SK-N-SH treated with all-trans-retinoic acid at 6 μM for 48 hours (cell line): ENCODE data around the gene MLXIP.

Experiments
- ATAC-seq: fragments of 200-7000 bp; cut with Tn5 transposase; 3 replicates; pipeline ENCODE4 v1.9.1; 2020; ENCODE audit warnings: mild to moderate bottlenecking, moderate library complexity
- ARNTL ChIP-seq: fragments of 450-650 bp; formaldehyde crosslinking; IDR thresholded peaks from 2 replicates; pipeline ENCODE4 v1.5.0; 2020; ENCODE audit warnings: low read depth, mild to moderate bottlenecking, moderate library complexity, borderline replicate concordance
- BACH2 ChIP-seq: fragments of 250-450 bp; sonication (Bioruptor Pico); IDR thresholded peaks from 2 replicates; pipeline ENCODE4 v1.9.0; 2021; ENCODE audit warnings: mild to moderate bottlenecking, borderline replicate concordance
- CSDC2 ChIP-seq: fragments of 250-450 bp; sonication (Bioruptor Pico); IDR thresholded peaks from 2 replicates; pipeline ENCODE4 v1.5.0; 2020; ENCODE audit warnings: mild to moderate bottlenecking, moderate library complexity
- CSRNP3 ChIP-seq: fragments of 250-450 bp; sonication (Bioruptor Pico); IDR thresholded peaks from 2 replicates; pipeline ENCODE4 v1.5.1; 2021; ENCODE audit warnings: mild to moderate bottlenecking, moderate library complexity
- ESRRG ChIP-seq: fragments of 250-450 bp; sonication (Bioruptor Pico); IDR thresholded peaks from 2 replicates; pipeline ENCODE4 v1.6.1; 2021; ENCODE audit warnings: mild to moderate bottlenecking
- GLIS3 ChIP-seq: fragments of 250-450 bp; sonication (Bioruptor Pico); IDR thresholded peaks from 2 replicates; pipeline ENCODE4 v1.5.0; 2020; ENCODE audit warnings: mild to moderate bottlenecking, moderate library complexity
- ISL1 ChIP-seq: fragments of 250-450 bp; sonication (Bioruptor Pico); IDR thresholded peaks from 2 replicates; pipeline ENCODE4 v2.1.2; 2022; ENCODE audit warnings: mild to moderate bottlenecking, moderate library complexity
- OSR1 ChIP-seq: fragments of 250-450 bp; sonication (Bioruptor Pico); IDR thresholded peaks from 2 replicates; pipeline ENCODE4 v1.8.0; 2022; ENCODE audit warnings: moderate library complexity, mild to moderate bottlenecking, inconsistent platforms
- PPARA ChIP-seq: fragments of 250-450 bp; sonication (Bioruptor Pico); IDR thresholded peaks from 2 replicates; pipeline ENCODE4 v1.5.0; 2020; ENCODE audit warnings: mild to moderate bottlenecking, borderline replicate concordance
- RARB ChIP-seq: fragments of 250-450 bp; sonication (Bioruptor Pico); IDR thresholded peaks from 2 replicates; pipeline ENCODE4 v1.8.0; 2021; ENCODE audit warnings: mild to moderate bottlenecking, moderate library complexity
- SNAI2 ChIP-seq: fragments of 250-450 bp; sonication (Bioruptor Pico); IDR thresholded peaks from 2 replicates; pipeline ENCODE4 v1.5.0; 2020; ENCODE audit warnings: mild to moderate bottlenecking, moderate library complexity
- TCF4 ChIP-seq: fragments of 250-450 bp; sonication (Bioruptor Pico); IDR thresholded peaks from 2 replicates; pipeline ENCODE4 v1.8.0; 2021; ENCODE audit warnings: mild to moderate bottlenecking, moderate library complexity, borderline replicate concordance
- TOX ChIP-seq: fragments of 250-450 bp; sonication (Bioruptor Pico); IDR thresholded peaks from 2 replicates; pipeline ENCODE4 v1.8.0; 2021; ENCODE audit warnings: mild to moderate bottlenecking, moderate library complexity, borderline replicate concordance
- TSHZ2 ChIP-seq: fragments of 250-450 bp; sonication (Bioruptor Pico); IDR thresholded peaks from 2 replicates; pipeline ENCODE4 v1.5.0; 2020; ENCODE audit warnings: mild to moderate bottlenecking, moderate library complexity
- ZC3H10 ChIP-seq: fragments of 250-450 bp; sonication (Bioruptor Pico); IDR thresholded peaks from 2 replicates; pipeline ENCODE4 v1.5.1; 2021; ENCODE audit warnings: mild to moderate bottlenecking, moderate library complexity
- ZFP3 ChIP-seq: fragments of 250-450 bp; sonication (Bioruptor Pico); IDR thresholded peaks from 2 replicates; pipeline ENCODE4 v1.5.0; 2020; ENCODE audit warnings: mild to moderate bottlenecking, moderate library complexity
- ZFP30 ChIP-seq: fragments of 450-650 bp; formaldehyde crosslinking; IDR thresholded peaks from 2 replicates; pipeline ENCODE4 v1.5.0; 2022; ENCODE audit warnings: mild to moderate bottlenecking, moderate library complexity
- ZNF565 ChIP-seq: fragments of 450-650 bp; formaldehyde crosslinking; conservative IDR thresholded peaks from 2 replicates; pipeline ENCODE4 v1.5.0; 2020; ENCODE audit warnings: low read depth, mild to moderate bottlenecking, moderate library complexity
- ZNF70 ChIP-seq: fragments of 450-650 bp; formaldehyde crosslinking; IDR thresholded peaks from 2 replicates; pipeline ENCODE4 v1.5.0; 2020; ENCODE audit warnings: mild to moderate bottlenecking, moderate library complexity
- ZNF8 ChIP-seq: fragments of 450-650 bp; formaldehyde crosslinking; IDR thresholded peaks from 2 replicates; pipeline ENCODE4 v1.5.0; 2020; ENCODE audit warnings: mild to moderate bottlenecking, moderate library complexity
- TF ChIP-seq, protein P1 (sequence below): fragments of 250-450 bp; sonication (Bioruptor Pico); IDR thresholded peaks from 2 replicates; pipeline ENCODE4 v1.8.0; 2021; ENCODE audit warnings: low read depth, mild to moderate bottlenecking, moderate library complexity, borderline replicate concordance
- TF ChIP-seq, protein P2 (sequence below): fragments of 250-450 bp; sonication (Bioruptor Pico); IDR thresholded peaks from 2 replicates; pipeline ENCODE4 v1.5.1; 2020; ENCODE audit warnings: low read depth, mild to moderate bottlenecking, moderate library complexity
- TF ChIP-seq, protein P3 (sequence below): fragments of 250-450 bp; sonication (Bioruptor Pico); IDR thresholded peaks from 2 replicates; pipeline ENCODE4 v1.8.0; 2020; ENCODE audit warnings: mild to moderate bottlenecking, moderate library complexity, borderline replicate concordance

MLXIP gene

GRCh38 chr12:122138616-122139015, 60.1 kb downstream of the MLXIP start:
- TF ChIP-seq, protein P1, sequence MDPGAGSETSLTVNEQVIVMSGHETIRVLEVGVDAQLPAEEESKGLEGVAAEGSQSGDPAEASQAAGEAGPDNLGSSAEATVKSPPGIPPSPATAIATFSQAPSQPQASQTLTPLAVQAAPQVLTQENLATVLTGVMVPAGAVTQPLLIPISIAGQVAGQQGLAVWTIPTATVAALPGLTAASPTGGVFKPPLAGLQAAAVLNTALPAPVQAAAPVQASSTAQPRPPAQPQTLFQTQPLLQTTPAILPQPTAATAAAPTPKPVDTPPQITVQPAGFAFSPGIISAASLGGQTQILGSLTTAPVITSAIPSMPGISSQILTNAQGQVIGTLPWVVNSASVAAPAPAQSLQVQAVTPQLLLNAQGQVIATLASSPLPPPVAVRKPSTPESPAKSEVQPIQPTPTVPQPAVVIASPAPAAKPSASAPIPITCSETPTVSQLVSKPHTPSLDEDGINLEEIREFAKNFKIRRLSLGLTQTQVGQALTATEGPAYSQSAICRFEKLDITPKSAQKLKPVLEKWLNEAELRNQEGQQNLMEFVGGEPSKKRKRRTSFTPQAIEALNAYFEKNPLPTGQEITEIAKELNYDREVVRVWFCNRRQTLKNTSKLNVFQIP (CRISPR knock-in tag) = no peak
- TF ChIP-seq CSDC2 (CRISPR knock-in tag) = no peak
- TF ChIP-seq, protein P2, sequence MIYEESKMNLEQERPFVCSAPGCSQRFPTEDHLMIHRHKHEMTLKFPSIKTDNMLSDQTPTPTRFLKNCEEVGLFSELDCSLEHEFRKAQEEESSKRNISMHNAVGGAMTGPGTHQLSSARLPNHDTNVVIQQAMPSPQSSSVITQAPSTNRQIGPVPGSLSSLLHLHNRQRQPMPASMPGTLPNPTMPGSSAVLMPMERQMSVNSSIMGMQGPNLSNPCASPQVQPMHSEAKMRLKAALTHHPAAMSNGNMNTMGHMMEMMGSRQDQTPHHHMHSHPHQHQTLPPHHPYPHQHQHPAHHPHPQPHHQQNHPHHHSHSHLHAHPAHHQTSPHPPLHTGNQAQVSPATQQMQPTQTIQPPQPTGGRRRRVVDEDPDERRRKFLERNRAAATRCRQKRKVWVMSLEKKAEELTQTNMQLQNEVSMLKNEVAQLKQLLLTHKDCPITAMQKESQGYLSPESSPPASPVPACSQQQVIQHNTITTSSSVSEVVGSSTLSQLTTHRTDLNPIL (CRISPR knock-in tag) = no peak
- no peak for TF ChIP-seq GLIS3 (CRISPR knock-in tag)
- no peak for TF ChIP-seq TOX
- no peak for TF ChIP-seq ZNF8 (CRISPR knock-in tag)
- TF ChIP-seq ZNF70 (CRISPR knock-in tag) = no peak
- no peak for TF ChIP-seq SNAI2 (CRISPR knock-in tag)
- TF ChIP-seq ZNF565 (CRISPR knock-in tag) = no peak
- TF ChIP-seq TSHZ2 = no peak
- no peak for TF ChIP-seq ARNTL
- TF ChIP-seq OSR1 (CRISPR knock-in tag) = no peak
- no peak for TF ChIP-seq ESRRG (CRISPR knock-in tag)
- TF ChIP-seq RARB (CRISPR knock-in tag) = no peak
- TF ChIP-seq TCF4 (CRISPR knock-in tag) = no peak
- TF ChIP-seq CSRNP3 = no peak
- no peak for TF ChIP-seq ZFP3 (CRISPR knock-in tag)
- TF ChIP-seq ZFP30 = no peak
- no peak for TF ChIP-seq BACH2 (CRISPR knock-in tag)

DNA sequence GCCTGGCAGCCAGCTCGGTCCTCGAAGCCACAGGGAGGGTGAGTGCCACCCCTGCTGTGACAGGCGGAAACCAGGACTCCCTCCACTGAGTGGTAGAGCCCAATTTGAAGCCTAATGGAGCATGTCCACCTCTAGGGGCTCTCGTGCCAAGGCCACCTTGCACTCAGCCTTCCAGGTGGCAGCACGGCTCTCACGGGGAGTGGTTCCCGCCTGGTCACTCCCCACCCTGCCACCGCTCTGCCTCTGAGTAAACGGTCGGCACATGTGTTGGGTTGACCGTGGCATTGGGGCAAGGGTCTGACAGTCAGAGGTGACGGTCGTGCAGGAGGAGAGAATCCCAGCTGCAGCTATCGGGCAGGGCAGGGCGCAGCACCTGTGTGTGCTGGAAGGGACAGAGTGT, 60.7 kb downstream of the MLXIP start:
- ATAC-seq = no peak
- TF ChIP-seq ESRRG (CRISPR knock-in tag) (no peak), ZNF8 (CRISPR knock-in tag) (no peak)
- TF ChIP-seq, all 23 proteins: peak for 0

More at GRCh38 chr12:122138616-122139015, 60.1 kb downstream of the MLXIP start:
- no peak for ATAC-seq

DNA sequence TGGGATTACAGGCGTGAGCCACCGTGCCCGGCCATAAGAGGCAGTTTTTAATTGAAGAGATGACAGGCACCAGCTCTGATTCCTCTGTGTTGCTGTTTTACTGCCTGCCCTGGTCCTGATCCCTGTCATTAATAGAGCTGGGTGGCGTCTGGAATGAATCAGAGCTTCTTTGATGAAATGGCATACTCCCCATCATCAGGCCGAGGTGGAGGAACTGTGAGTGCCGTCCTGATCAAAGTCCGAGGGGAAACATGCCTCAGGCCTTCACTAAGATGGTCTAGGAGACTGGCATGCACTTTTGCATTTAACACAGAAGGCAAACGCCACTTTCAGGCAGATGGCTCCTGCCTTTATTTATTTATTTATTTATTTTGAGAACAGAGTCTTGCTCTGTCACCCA, 61.4 kb downstream of the MLXIP start:
- ATAC-seq = no peak
- TF ChIP-seq, protein P3, sequence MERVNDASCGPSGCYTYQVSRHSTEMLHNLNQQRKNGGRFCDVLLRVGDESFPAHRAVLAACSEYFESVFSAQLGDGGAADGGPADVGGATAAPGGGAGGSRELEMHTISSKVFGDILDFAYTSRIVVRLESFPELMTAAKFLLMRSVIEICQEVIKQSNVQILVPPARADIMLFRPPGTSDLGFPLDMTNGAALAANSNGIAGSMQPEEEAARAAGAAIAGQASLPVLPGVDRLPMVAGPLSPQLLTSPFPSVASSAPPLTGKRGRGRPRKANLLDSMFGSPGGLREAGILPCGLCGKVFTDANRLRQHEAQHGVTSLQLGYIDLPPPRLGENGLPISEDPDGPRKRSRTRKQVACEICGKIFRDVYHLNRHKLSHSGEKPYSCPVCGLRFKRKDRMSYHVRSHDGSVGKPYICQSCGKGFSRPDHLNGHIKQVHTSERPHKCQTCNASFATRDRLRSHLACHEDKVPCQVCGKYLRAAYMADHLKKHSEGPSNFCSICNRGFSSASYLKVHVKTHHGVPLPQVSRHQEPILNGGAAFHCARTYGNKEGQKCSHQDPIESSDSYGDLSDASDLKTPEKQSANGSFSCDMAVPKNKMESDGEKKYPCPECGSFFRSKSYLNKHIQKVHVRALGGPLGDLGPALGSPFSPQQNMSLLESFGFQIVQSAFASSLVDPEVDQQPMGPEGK (CRISPR knock-in tag) = no peak
- TF ChIP-seq ZNF565 (CRISPR knock-in tag) (no peak), ZNF70 (CRISPR knock-in tag) (no peak), BACH2 (CRISPR knock-in tag) (no peak), TOX (no peak), PPARA (CRISPR knock-in tag) (no peak), SNAI2 (CRISPR knock-in tag) (no peak), ESRRG (CRISPR knock-in tag) (no peak), RARB (CRISPR knock-in tag) (no peak), CSDC2 (CRISPR knock-in tag) (no peak), ZNF8 (CRISPR knock-in tag) (no peak), OSR1 (CRISPR knock-in tag) (no peak), ISL1 (CRISPR knock-in tag) (no peak), ZC3H10 (CRISPR knock-in tag) (no peak), ZFP30 (no peak)
- TF ChIP-seq, protein P2 (CRISPR knock-in tag) = no peak
